PC-3 (cell line): ENCODE results near the gene PLCB4. TPM values are rescaled to one million over a fixed set of nuclear protein-coding genes. Genes with fewer than 3 reads are reported as not detected.

ENCODE experiments used
- ATAC-seq: fragments of 200-7000 bp; cut with Tn5 transposase; 2 replicates; pipeline ENCODE4 v1.9.1; 2020; ENCODE audit warnings: mild to moderate bottlenecking, moderate library complexity
- BruUV-seq: library from RNA; stranded (reverse); fragments of 400-500 nt; replicated peaks from 2 replicates; lab custom pipeline; 2021; lab: Mats Ljungman, UMichigan
- CTCF ChIA-PET: fragments of 300-600 bp; sonication (Branson Sonifier 250); formaldehyde crosslinking; loops from one replicate; lab custom pipeline; 2022; ENCODE audit warnings: antibody characterized with exemption; lab: Charles Lee
- POLR2A ChIA-PET: fragments of 300-600 bp; sonication (Branson Sonifier 250); formaldehyde crosslinking; loops from one replicate; lab custom pipeline; 2022; ENCODE audit warnings: antibody characterized with exemption; ENCODE audit not compliant: unreplicated experiment; lab: Charles Lee
- DNase-seq: peaks from one replicate; pipeline ENCODE4 v3.0.0-alpha.2; 2015
- H2AFZ ChIP-seq: fragments of 300-600 bp; sonication (generic); 2 replicates; pipeline ENCODE4 v1.6.0; 2016; ENCODE audit warnings: antibody characterized with exemption, low read length
- H3F3A ChIP-seq: fragments of 300-600 bp; sonication (generic); one replicate; pipeline ENCODE4 v1.6.0; 2017; ENCODE audit warnings: antibody characterized with exemption, low read length, control low read depth, mild to moderate bottlenecking; ENCODE audit not compliant: unreplicated experiment
- H3K27ac ChIP-seq: fragments of 300-600 bp; sonication (generic); 2 replicates; pipeline ENCODE4 v1.5.1; 2016; ENCODE audit warnings: mild to moderate bottlenecking, low read length
- H3K27me3 ChIP-seq: fragments of 300-600 bp; sonication (generic); 2 replicates; pipeline ENCODE4 v1.6.1; 2016; ENCODE audit warnings: low read length, mixed read lengths
- H3K36me3 ChIP-seq: fragments of 300-600 bp; sonication (generic); 2 replicates; pipeline ENCODE4 v1.6.1; 2016; ENCODE audit warnings: low read depth, mixed run types, low read length, mixed read lengths
- H3K4me1 ChIP-seq: fragments of 300-600 bp; sonication (generic); 2 replicates; pipeline ENCODE4 v1.5.1; 2016; ENCODE audit warnings: low read length; ENCODE audit not compliant: insufficient read depth
- H3K4me2 ChIP-seq: fragments of 300-600 bp; sonication (generic); 2 replicates; pipeline ENCODE4 v1.6.0; 2016; ENCODE audit warnings: low read length
- H3K4me3 ChIP-seq: fragments of 300-600 bp; sonication (generic); 2 replicates; pipeline ENCODE4 v1.5.1; 2016; ENCODE audit warnings: mild to moderate bottlenecking, low read length, mixed read lengths
- H3K79me2 ChIP-seq: fragments of 300-600 bp; sonication (generic); 2 replicates; pipeline ENCODE4 v1.6.1; 2017; ENCODE audit warnings: low read length, mixed read lengths
- H3K9ac ChIP-seq: fragments of 300-600 bp; sonication (generic); 2 replicates; pipeline ENCODE4 v1.6.0; 2016; ENCODE audit warnings: mild to moderate bottlenecking, low read length
- H3K9me2 ChIP-seq: fragments of 300-600 bp; sonication (generic); replicated peaks from 2 replicates; pipeline ENCODE4 v1.6.1; 2016; ENCODE audit warnings: mixed run types, low read length, mixed read lengths
- H3K9me3 ChIP-seq: fragments of 300-600 bp; sonication (generic); 2 replicates; pipeline ENCODE4 v1.6.1; 2016; ENCODE audit warnings: low read length, mixed read lengths
- H4K20me1 ChIP-seq: fragments of 300-600 bp; sonication (generic); 2 replicates; pipeline ENCODE4 v1.6.1; 2016; ENCODE audit warnings: low read length, mixed read lengths
- CTCF ChIP-seq: fragments of 300-600 bp; sonication (generic); conservative IDR thresholded peaks from 2 replicates; pipeline ENCODE4 v1.5.1; 2017; ENCODE audit warnings: antibody characterized with exemption, low read depth, mild to moderate bottlenecking, low read length
- EZH2 ChIP-seq: fragments of 300-600 bp; sonication (generic); IDR thresholded peaks from one replicate; pipeline ENCODE4 v1.6.1; 2017; ENCODE audit warnings: antibody characterized with exemption, mild to moderate bottlenecking, low read length; ENCODE audit not compliant: unreplicated experiment
- EZH2phosphoT487 ChIP-seq: fragments of 300-600 bp; sonication (generic); IDR thresholded peaks from 2 replicates; pipeline ENCODE4 v1.6.1; 2018; ENCODE audit warnings: mild to moderate bottlenecking, antibody characterized with exemption, low read length, borderline replicate concordance
- intact Hi-C: fragments of 100-400 bp; cut with micrococcal nuclease; formaldehyde crosslinking; loops from 2 replicates; pipeline ENCODE4 v1.9.0; 2023
- total RNA-seq: library from RNA; depleted of rRNA; stranded (reverse); fragments of >200 nt; gene quantifications from 2 replicates; pipeline ENCODE4 v1.2.3, GENCODE V29; 2014

The PLCB4 gene
- total RNA-seq, 1 experiment from 2014 or later, result 25.4 TPM

GRCh38 chr20:9166153-9166780 is 97.4 kb downstream of the PLCB4 start:
- ChIA-PET CTCF (no interaction called here), POLR2A (no interaction called here)
- Histone ChIP-seq H3K9me3 (no peaks in the 10 kb centered on the region), H3K4me2 (no peak overlapping the region), H3K4me1 (no peaks in the 10 kb centered on the region), H3K27me3 (no peaks in the 10 kb centered on the region), H3K79me2 (no peaks in the 10 kb centered on the region), H3K4me3 (no peak overlapping the region), H3K36me3 (no peaks in the 10 kb centered on the region), H3K9me2 (no peaks in the 10 kb centered on the region), H2AFZ (no peak overlapping the region), H4K20me1 (no peaks in the 10 kb centered on the region), H3K27ac (no peak overlapping the region), H3K9ac (no peak overlapping the region), H3F3A (no peaks in the 10 kb centered on the region)
- no peak for DNase-seq
- TF ChIP-seq EZH2, result no peak
- TF ChIP-seq EZH2phosphoT487, result no peak
- no peak for TF ChIP-seq CTCF
- BruUV-seq, result no TSS peak
- no peak for ATAC-seq
- intact Hi-C loops, result no loop called here

- no peak for ATAC-seq
- CTCF ChIA-PET, result no interaction called here
Measured at GRCh38 chr20:9169409-9169808, 100.5 kb downstream of the PLCB4 start.

More at GRCh38 chr20:9169409-9169808, 100.5 kb downstream of the PLCB4 start:
- no peak overlapping the region for H3K27ac ChIP-seq
- POLR2A ChIA-PET, result no interaction called here
- H3K4me1 ChIP-seq, result no peaks in the 10 kb centered on the region
- H4K20me1 ChIP-seq, result no peaks in the 10 kb centered on the region
- no peaks in the 10 kb centered on the region for H3K9me3 ChIP-seq
- no peaks in the 10 kb centered on the region for H3K9me2 ChIP-seq
- no peaks in the 10 kb centered on the region for H3K79me2 ChIP-seq
- no peaks in the 10 kb centered on the region for H3F3A ChIP-seq
- H3K9ac ChIP-seq, result no peak overlapping the region
- no peaks in the 10 kb centered on the region for H3K36me3 ChIP-seq
- no peak for DNase-seq
- intact Hi-C loops, result no loop called here
- no peak for TF ChIP-seq CTCF
- no peak for TF ChIP-seq EZH2phosphoT487
- TF ChIP-seq EZH2, result no peak
- no peak overlapping the region for H3K4me3 ChIP-seq
- no peaks in the 10 kb centered on the region for H3K27me3 ChIP-seq
- H2AFZ ChIP-seq, result no peak overlapping the region
- no peak overlapping the region for H3K4me2 ChIP-seq
- no TSS peak for BruUV-seq
